Stimulated activated CD4-positive, alpha-beta T cell treated with anti-CD3 and anti-CD28 coated beads, TNF-alpha, amount 100 ng/mL, for 48 hours (primary cell): Measurements from ENCODE around the gene KLHL9.
A peak's percentile ranks its signal among the peaks of the same experiment; 100 is the strongest.

Experiments used
- DNase-seq, 3 donors: peaks; one replicate each; pipeline ENCODE4 v3.0.0-alpha.2; 2020; ENCODE audit warnings: low read depth in 3 of 3

The KLHL9 gene

GRCh38 chr9:21317956-21318923 lies 17.0 kb downstream of the KLHL9 start:
- DNase-seq, result peak in 1 of 3 donors; percentile 17

- DNase-seq, result no peak
These were observed 18.3 kb downstream of the KLHL9 start for GRCh38 chr9:21316860-21317259.

GRCh38 chr9:21316032-21316842 lies 19.0 kb downstream of the KLHL9 start:
- no peak for DNase-seq

- no peak for DNase-seq
These were observed 21.1 kb downstream of the KLHL9 start for GRCh38 chr9:21314152-21314551.

- no peak for DNase-seq
These were observed 23.3 kb downstream of the KLHL9 start for GRCh38 chr9:21311889-21312288.

GRCh38 chr9:21305213-21305612 lies 30.0 kb downstream of the KLHL9 start, which contains the start of gene IFNA5:
TSS of gene IFNA5 (minus strand) at chr9:21305313. CDS start at chr9:21305256, 57 bp downstream.
- DNase-seq, result no peak

- no peak for DNase-seq
These were observed 39.2 kb downstream of the KLHL9 start for GRCh38 chr9:21295992-21296391.

GRCh38 chr9:21294904-21295538 lies 40.2 kb downstream of the KLHL9 start:
- DNase-seq, result no peak

GRCh38 chr9:21294364-21294774 lies 40.8 kb downstream of the KLHL9 start:
- DNase-seq, result no peak

- DNase-seq, result no peak
These were observed 45.4 kb downstream of the KLHL9 start for GRCh38 chr9:21289848-21290247.

- no peak for DNase-seq
These were observed 47.9 kb downstream of the KLHL9 start for GRCh38 chr9:21287280-21287679.

- no peak for DNase-seq
These were observed 48.5 kb downstream of the KLHL9 start for GRCh38 chr9:21286659-21287058.

GRCh38 chr9:21286099-21286498 lies 49.1 kb downstream of the KLHL9 start:
- DNase-seq, result no peak

GRCh38 chr9:21281275-21281674 lies 53.9 kb downstream of the KLHL9 start:
- DNase-seq, result no peak
